Left cardiac atrium (tissue), 4 donors: ENCODE results near the gene ALOX5. TPM values are rescaled to one million over a fixed set of nuclear protein-coding genes. Genes with fewer than 3 reads are reported as not detected.
A peak's percentile ranks its signal among the peaks of the same experiment; 100 is the strongest.

ENCODE experiments used
- ATAC-seq, 2 donors: fragments of 200-7000 bp; cut with Tn5 transposase; one replicate each; pipeline ENCODE4 v1.9.1; 2020; ENCODE audit warnings: mild to moderate bottlenecking in 2 of 2, moderate library complexity in 2 of 2
- DNase-seq: peaks from one replicate; pipeline ENCODE4 v3.0.0-alpha.2; 2020
- intact Hi-C, 2 donors: fragments of 100-400 bp; cut with DNase I; formaldehyde crosslinking; loops; one replicate each; pipeline versions ENCODE4 v1.14.1 to v1.15.1; 2022 to 2023
- total RNA-seq, 2 donors: library from RNA; stranded (reverse); fragmentation: NEBNext Ultra II Directional; extraction: Animal tissue kit (Norgen Biotek cat#: 25700); gene quantifications; one replicate each; pipeline ENCODE4 v1.2.1, GENCODE V29; 2021
- donor health status: DM: no; HTN: yes; CAD: no.
- donor health status: DM: no; HTN: yes; CAD: no; lungs with severe emphysema.
- donor health status: DM: yes; HTN: yes; CAD: no.
- donor health status: Dilated cardiomyopathy.

Gene ALOX5
- total RNA-seq, 2 donors from 2014 or later, result 11.9 to 13.8 TPM

- peak; percentile 93 to 95 for ATAC-seq
- peak; percentile 62 for DNase-seq
These were observed 78.9 kb downstream of the ALOX5 start for GRCh38 chr10:45452743-45453452.

GRCh38 chr10:45453639-45454255, 79.7 kb downstream of the ALOX5 start:
- intact Hi-C loops, result no loop called here
- no peak for DNase-seq
- peak; percentile 12 to 31 for ATAC-seq

More at GRCh38 chr10:45452743-45453452, 78.9 kb downstream of the ALOX5 start:
- intact Hi-C loops, result no loop called here

GRCh38 chr10:45454262-45454661, 80.2 kb downstream of the ALOX5 start:
- intact Hi-C loops, result no loop called here
- DNase-seq (no peak), ATAC-seq (peak in 1 of 2 donors; percentile 50)

GRCh38 chr10:45454859-45455258, 80.8 kb downstream of the ALOX5 start:
- intact Hi-C loops, result no loop called here
- no peak for DNase-seq
- no peak for ATAC-seq

- intact Hi-C loops, result no loop called here
- no peak for ATAC-seq
- no peak for DNase-seq
These were observed 82.2 kb downstream of the ALOX5 start for GRCh38 chr10:45456233-45456632.

- ATAC-seq (no peak), DNase-seq (no peak)
- intact Hi-C loops, result no loop called here
These were observed 82.8 kb downstream of the ALOX5 start for GRCh38 chr10:45456822-45457221.

- DNase-seq, result no peak
- intact Hi-C loops, result no loop called here
- ATAC-seq, result no peak
These were observed 83.5 kb downstream of the ALOX5 start for GRCh38 chr10:45457487-45457886.

- intact Hi-C loops, result loop anchor here in 1 of 2 donors (10.0 kb wide), 1 partner anchor 206 kb away; no protein-coding TSS in a partner anchor
- ATAC-seq, result no peak
- DNase-seq, result no peak
These were observed 86.3 kb downstream of the ALOX5 start for GRCh38 chr10:45460235-45460878.

- DNase-seq (no peak), ATAC-seq (no peak)
- intact Hi-C loops, result loop anchor here in 1 of 2 donors (10.0 kb wide), 1 partner anchor 206 kb away; no protein-coding TSS in a partner anchor
These were observed 87.0 kb downstream of the ALOX5 start for GRCh38 chr10:45461034-45461433.

- intact Hi-C loops, result loop anchor here in 1 of 2 donors (10.0 kb wide), 1 partner anchor 209 kb away; no protein-coding TSS in a partner anchor
- ATAC-seq, result peak; percentile 21 to 34
- no peak for DNase-seq
These were observed 89.5 kb downstream of the ALOX5 start for GRCh38 chr10:45463244-45464116.

GRCh38 chr10:45464958-45465567, 91.0 kb downstream of the ALOX5 start:
- peak; percentile 93 to 95 for ATAC-seq

GRCh38 chr10:45466784-45467183, 92.8 kb downstream of the ALOX5 start:
- DNase-seq (no peak), ATAC-seq (peak in 1 of 2 donors; percentile 24)
- intact Hi-C loops, result loop anchor here in 1 of 2 donors (10.0 kb wide), 1 partner anchor 212 kb away; no protein-coding TSS in a partner anchor

More at GRCh38 chr10:45464958-45465567, 91.0 kb downstream of the ALOX5 start:
- intact Hi-C loops, result loop anchor here in 1 of 2 donors (1.0 to 10.0 kb wide), 2 partner anchors 207 to 210 kb away; partner anchors contain the start of gene ZFAND4
- peak; percentile 80 for DNase-seq

GRCh38 chr10:45468079-45468478, 94.1 kb downstream of the ALOX5 start:
- no peak for DNase-seq
- intact Hi-C loops, result loop anchor here in 1 of 2 donors (10.0 kb wide), 1 partner anchor 213 kb away; no protein-coding TSS in a partner anchor
- ATAC-seq, result no peak

GRCh38 chr10:45470098-45471012, 96.3 kb downstream of the ALOX5 start:
- peak; percentile 53 to 61 for ATAC-seq
- DNase-seq, result no peak
- intact Hi-C loops, result loop anchor here in 1 of 2 donors (5.0 kb wide), 1 partner anchor 122 kb away; no protein-coding TSS in a partner anchor

GRCh38 chr10:45471059-45471458, 97.0 kb downstream of the ALOX5 start:
- ATAC-seq, result no peak
- intact Hi-C loops, result loop anchor here in 1 of 2 donors (5.0 kb wide), 1 partner anchor 121 kb away; no protein-coding TSS in a partner anchor
- DNase-seq, result no peak

GRCh38 chr10:45471531-45472310, 97.7 kb downstream of the ALOX5 start:
- intact Hi-C loops, result loop anchor here in 1 of 2 donors (5.0 kb wide), 1 partner anchor 121 kb away; no protein-coding TSS in a partner anchor
- ATAC-seq (no peak), DNase-seq (no peak)
